ENCODE measurements around the gene FGFRL1.

FGFRL1 gene

DNA sequence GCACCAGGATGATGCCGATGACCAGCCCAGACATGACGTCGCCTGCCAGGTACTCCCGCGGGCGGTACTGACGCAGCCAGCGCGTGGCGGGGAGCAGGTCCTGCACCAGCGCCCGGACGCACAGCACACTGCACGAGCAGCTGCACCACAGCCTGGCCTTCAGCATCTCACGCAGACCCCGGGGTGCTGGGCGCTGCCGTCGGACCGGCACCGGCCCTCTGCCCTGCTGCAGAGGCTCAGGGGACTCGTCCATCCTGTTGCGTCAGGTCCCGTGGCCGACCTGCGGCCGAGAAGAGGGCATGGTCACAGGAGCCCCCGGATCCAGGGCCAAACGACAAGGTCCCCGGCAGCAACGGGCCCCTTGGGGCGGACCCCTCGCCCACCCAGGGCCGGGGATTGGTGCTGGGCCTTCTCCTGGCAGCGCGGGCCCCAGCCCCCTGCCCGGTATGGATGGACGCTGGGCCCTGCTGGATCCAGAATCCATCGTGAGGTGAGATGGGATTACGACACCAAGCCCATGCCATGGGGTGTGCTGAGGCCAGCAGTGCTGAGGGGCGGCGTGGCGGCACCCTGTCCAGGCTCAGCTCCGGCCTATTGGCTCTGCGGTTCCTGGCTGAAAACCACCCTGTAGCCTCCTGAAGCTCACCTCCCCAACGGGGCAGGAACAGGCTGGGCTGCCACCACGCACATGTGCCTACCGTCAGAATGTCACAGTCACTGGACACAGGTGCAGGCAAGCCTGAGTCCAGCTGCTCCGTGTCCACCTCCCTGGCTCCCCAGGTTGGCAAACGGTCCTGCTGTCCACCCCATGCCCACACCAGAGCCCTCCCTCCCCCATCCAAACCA is 19.8 kb upstream of the FGFRL1 start:
- H3K4me3 ChIP-seq (ENCODE audit: low read length) = no peak overlapping the region
- TF ChIP-seq, protein P1, sequence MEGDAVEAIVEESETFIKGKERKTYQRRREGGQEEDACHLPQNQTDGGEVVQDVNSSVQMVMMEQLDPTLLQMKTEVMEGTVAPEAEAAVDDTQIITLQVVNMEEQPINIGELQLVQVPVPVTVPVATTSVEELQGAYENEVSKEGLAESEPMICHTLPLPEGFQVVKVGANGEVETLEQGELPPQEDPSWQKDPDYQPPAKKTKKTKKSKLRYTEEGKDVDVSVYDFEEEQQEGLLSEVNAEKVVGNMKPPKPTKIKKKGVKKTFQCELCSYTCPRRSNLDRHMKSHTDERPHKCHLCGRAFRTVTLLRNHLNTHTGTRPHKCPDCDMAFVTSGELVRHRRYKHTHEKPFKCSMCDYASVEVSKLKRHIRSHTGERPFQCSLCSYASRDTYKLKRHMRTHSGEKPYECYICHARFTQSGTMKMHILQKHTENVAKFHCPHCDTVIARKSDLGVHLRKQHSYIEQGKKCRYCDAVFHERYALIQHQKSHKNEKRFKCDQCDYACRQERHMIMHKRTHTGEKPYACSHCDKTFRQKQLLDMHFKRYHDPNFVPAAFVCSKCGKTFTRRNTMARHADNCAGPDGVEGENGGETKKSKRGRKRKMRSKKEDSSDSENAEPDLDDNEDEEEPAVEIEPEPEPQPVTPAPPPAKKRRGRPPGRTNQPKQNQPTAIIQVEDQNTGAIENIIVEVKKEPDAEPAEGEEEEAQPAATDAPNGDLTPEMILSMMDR (conservative IDR thresholded peaks at IDR 0.05; ENCODE audit: low read length) = no peak
- DNase-seq (ENCODE audit: low read depth) = no peak

DNA sequence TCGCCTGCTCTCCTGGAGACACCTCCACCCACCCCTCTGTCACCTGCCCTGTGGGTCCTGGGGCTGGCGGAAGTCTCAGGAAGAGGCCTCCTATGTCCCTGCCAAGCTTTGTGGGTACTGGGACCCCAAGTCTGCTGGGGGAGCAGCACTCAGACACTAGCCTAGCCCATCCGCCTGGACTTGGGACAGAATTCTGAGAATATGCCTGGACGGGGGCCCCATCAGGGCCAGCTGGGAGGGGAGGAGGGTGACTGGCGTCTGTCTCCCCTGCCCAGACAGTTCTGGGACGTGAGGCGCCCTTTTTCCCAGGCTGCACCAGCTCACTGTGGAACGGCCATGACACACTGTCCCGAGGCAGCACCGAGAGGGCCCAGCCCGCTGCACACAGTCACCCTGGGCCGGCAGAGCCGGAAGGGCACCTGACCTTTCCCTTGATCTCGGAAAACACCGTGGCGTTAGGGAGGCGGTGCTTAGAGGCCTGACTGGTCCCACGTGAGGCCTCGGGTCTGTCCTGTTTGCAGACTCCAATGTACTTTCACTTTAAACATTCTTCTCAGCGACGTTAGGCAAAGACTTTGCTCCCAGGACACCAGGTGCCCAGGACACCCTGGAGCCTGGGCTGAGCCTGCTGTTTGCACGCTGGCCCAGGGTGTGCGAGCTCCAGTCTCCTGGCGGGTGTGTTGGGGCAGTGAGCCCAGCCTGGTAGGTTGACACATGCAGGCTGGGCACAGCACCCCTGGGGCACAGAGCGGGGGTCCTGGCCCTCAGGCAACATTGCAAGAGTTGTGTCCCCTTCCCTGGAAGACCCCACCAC is 18.9 kb upstream of the FGFRL1 start:
- H3K4me3 ChIP-seq (ENCODE audit: low read length) = no peak overlapping the region
- TF ChIP-seq, protein P1 (conservative IDR thresholded peaks at IDR 0.05; ENCODE audit: low read length) = no peak
- DNase-seq (ENCODE audit: low read depth) = no peak

DNA sequence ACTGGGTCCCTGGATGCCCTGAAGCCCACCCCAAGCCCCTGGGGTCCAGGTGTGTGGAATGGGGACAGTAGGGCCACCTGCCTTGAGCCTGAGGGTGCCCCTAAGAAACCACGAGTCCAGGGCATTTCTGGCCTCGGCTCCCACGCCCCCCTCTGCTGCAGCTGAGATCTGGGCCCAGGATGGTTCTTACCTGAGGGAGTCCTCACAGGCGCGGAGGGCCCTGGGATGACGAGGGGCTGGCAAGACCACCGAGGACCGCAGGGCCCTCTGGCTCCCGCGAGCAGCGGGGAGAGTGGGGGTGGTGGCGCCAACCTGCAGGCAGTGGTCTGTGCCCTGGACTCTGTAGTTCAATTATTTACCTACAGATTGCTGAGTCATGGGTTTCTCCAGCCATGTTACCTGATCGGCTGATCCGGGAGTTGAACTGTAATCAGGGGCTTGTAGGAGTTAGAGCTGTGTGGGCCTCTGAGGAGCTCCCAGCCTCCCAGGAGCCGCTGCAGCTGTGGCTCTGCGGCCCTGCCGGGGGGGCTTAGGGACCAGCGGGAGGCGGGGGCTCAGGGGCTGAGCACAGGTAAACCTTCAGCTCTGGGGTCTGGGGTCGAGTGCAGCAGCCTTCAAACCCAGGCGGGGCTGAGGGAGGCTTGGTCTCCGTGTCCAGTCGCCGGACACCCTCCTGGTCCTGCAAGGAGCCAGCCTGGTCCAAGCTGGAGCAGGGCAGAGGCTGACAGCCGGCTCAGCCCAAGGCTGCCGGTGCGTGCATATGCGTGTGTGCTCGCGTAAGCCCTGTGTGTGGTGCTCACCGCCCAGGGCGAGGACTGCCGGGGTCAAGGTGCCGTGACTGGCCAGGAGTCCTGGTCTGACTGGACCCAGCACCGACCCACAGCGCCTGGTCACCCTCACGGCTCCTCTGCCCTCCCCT is 18.1 kb upstream of the FGFRL1 start, which contains the start of gene SLC26A1:
TSS of gene SLC26A1 (minus strand) at position 294 of the 919 bp plus-strand sequence. CDS start 1,701 bp downstream, outside the sequence.
- no peak for DNase-seq (ENCODE audit: low read depth)
- TF ChIP-seq, protein P1 (conservative IDR thresholded peaks at IDR 0.05; ENCODE audit: low read length) = no peak
- H3K4me3 ChIP-seq (ENCODE audit: low read length) = no peak within 1 kb of the TSS

DNA sequence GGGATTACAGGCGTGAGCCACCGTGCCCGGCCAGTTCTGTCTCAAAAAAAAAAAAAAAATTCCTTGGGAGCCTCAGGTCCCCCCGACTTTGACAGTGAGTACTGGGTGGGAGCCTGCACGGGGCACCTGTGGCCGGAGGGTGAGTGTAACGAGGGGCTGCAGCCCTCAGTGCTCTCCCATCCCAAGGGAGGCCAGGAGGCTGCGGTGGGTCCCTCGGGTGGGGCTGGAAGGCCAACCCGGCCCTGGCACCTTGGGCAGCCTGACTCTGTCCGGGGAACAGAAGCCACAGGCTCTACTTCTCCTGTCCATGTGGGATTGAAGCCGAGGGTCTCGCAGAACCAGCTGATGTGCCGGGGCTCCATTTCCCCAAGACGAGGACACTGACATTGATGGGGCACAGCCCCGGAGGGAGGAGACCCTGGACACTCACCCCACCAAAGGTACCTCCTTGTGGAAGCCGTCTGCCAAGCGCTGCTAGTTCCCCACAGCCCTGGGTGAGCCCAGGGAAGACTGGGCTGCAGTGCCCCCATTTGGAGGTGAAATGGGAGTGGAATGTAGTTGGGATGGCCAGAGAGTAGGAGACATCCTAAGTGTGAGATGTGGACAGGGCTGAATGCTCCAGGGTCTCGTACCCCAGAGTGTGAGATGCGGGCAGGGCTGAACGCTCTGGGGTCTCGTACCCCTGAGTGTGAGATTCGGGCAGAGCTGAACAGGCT is 16.0 kb upstream of the FGFRL1 start:
- no peak for DNase-seq (ENCODE audit: low read depth)
- TF ChIP-seq, protein P1 (conservative IDR thresholded peaks at IDR 0.05; ENCODE audit: low read length) = no peak
- no peak overlapping the region for H3K4me3 ChIP-seq (ENCODE audit: low read length)

DNA sequence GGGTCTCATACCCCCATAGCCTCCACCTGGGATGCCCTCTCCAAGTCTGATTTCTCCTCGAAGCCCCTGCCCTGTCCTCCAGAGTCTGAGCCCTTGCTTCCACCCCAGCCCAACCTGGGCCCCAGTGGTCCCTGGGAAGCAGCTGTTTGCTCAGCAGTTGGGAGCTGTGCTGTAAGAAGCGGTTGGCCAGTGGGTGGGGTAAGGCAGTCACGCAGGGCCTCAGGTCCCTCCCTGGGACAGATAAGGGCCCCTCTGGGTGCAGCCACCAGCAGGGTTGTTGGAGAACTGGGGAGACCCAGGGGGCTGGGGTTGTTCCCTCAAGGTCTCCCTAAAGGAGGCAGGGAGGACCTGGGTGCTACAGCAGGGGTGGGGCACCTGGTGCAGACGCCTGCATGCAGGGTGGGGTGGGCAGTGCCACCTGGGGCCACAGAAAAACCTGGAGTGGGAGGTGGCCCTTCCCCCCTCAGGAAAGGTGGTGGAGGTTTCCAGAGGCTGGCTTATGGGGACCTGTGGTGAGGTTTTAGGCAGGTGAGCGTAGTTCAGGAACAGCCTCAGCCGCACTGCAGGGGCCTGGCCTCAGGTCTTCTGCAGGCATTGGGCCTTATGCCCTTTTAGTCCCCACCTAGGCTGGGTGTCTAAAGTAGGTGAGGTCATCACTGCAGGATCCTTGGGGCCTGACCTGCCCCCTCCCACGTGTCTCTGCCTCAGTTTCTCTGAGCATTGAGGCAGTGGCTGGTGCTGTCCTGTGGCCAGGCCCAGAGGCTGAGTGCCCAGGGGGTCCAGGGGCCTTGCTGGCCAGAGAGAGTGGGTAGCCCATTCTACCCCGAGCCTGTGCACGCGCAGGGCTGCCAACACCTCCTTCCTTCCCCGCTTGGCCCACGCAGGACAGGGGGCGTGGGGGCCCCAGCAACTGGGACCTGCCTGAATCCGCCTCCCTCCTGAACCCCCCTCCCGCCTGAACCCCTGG is 15.1 kb upstream of the FGFRL1 start:
- TF ChIP-seq, protein P1 (conservative IDR thresholded peaks at IDR 0.05; ENCODE audit: low read length) = no peak
- H3K4me3 ChIP-seq (ENCODE audit: low read length) = no peak overlapping the region
- no peak for DNase-seq (ENCODE audit: low read depth)
